Lower lobe of right lung (tissue), 2 donors: ENCODE data around the gene UGT1A8. TPM values are rescaled to one million over a fixed set of nuclear protein-coding genes. Genes with fewer than 3 reads are reported as not detected.
"Not testable (repeated sequence)": the region's sequence is repeated elsewhere in the genome, so short reads cannot be mapped to it uniquely, and the experiment has no call there.

ENCODE experiments used
- ATAC-seq, 2 donors: fragments of 200-7000 bp; cut with Tn5 transposase; one replicate each; pipeline ENCODE4 v1.9.1; 2020 to 2022; ENCODE audit warnings: mild to moderate bottlenecking in 2 of 2, moderate library complexity in 2 of 2
- DNase-seq: peaks from one replicate; pipeline ENCODE4 v3.0.0-alpha.2; 2020
- H3K27ac ChIP-seq: fragments of 200-600 bp; one replicate; pipeline ENCODE4 v1.8.0; 2022
- H3K27me3 ChIP-seq: fragments of 200-600 bp; one replicate; pipeline ENCODE4 v1.8.0; 2022; ENCODE audit warnings: low read depth
- H3K36me3 ChIP-seq: fragments of 200-600 bp; one replicate; pipeline ENCODE4 v1.8.0; 2022; ENCODE audit warnings: mild to moderate bottlenecking
- H3K4me1 ChIP-seq: fragments of 200-600 bp; one replicate; pipeline ENCODE4 v1.8.0; 2022
- H3K4me3 ChIP-seq: fragments of 200-600 bp; one replicate; pipeline ENCODE4 v1.8.0; 2022; ENCODE audit warnings: mild to moderate bottlenecking
- H3K9me3 ChIP-seq: fragments of 200-600 bp; one replicate; pipeline ENCODE4 v1.8.0; 2022
- CTCF ChIP-seq: fragments of 200-600 bp; IDR thresholded peaks from one replicate; pipeline ENCODE4 v1.8.0; 2022; ENCODE audit warnings: antibody characterized with exemption, mild to moderate bottlenecking
- intact Hi-C: fragments of 100-400 bp; cut with DNase I; formaldehyde crosslinking; loops from one replicate; pipeline ENCODE4 v1.11.0; 2022
- long read RNA-seq: library from polyadenylated mRNA; unstranded; transcript quantifications from one replicate; pipeline ENCODE4 v2.0.0, GENCODE V29; 2021
- total RNA-seq: library from RNA; stranded (reverse); fragmentation: NEBNext Ultra II Directional; extraction: Animal tissue kit (Norgen Biotek cat#: 25700); gene quantifications from one replicate; pipeline ENCODE4 v1.2.1, GENCODE V29; 2021
- donor health status: DM: no; HTN: yes; CAD: no; lungs with severe emphysema.

The UGT1A8 gene
- not detected for total RNA-seq
- long read RNA-seq, result 0 reads

GRCh38 chr2:233617476-233617875 is at the start of gene UGT1A8:
TSS of gene UGT1A8 (plus strand) at chr2:233617633. CDS start at chr2:233617708, 75 bp downstream.
- H3K27ac ChIP-seq, H3K4me3 ChIP-seq, intact Hi-C loops, H3K27me3 ChIP-seq, H3K36me3 ChIP-seq, ATAC-seq, DNase-seq, H3K9me3 ChIP-seq, H3K4me1 ChIP-seq: not testable (repeated sequence)

DNA sequence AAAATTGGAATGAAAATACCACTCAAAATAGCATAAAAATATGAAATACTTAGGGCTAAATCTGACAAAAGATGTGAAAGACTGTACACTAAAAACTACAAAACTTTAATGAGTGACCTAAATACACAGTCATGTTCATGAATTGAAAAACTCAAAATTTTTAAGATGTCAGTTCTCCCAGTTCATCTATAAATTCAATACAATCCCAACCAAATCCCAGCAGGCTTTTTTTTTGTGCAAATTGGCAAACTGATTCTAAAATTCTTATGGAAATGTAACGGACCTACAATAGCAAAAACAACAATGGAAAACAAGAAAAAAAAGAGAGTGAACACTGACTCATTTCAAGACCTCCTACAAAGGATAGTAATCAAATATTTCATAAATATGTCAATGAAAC is 46.4 kb upstream of the UGT1A8 start:
- no peak for TF ChIP-seq CTCF
- no peaks in the 10 kb centered on the region for H3K9me3 ChIP-seq
- no peaks in the 10 kb centered on the region for H3K36me3 ChIP-seq
- no peak for DNase-seq
- intact Hi-C loops, result no loop called here
- no peak overlapping the region for H3K4me3 ChIP-seq
- ATAC-seq, result no peak
- H3K4me1 ChIP-seq, result no peaks in the 10 kb centered on the region
- no peak overlapping the region for H3K27ac ChIP-seq
- no peaks in the 10 kb centered on the region for H3K27me3 ChIP-seq

DNA sequence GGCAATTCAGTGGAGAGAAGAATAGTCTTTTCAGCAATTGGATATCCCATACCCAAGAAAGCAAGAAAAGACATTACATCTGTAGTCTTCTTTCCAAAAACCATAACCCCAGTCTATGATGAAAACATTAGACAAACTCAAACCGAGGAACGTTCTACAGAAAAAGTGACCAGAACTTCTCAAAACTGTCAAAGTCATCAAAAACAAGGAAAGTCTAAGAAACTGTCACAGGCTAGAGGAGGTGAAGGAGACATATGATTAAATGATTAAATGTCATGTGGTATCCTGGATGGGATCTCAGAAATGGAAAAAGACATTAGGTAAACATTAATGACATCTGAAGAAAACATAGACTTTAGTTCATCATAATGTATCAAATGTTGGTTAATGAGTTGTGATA is 46.0 kb upstream of the UGT1A8 start:
- TF ChIP-seq CTCF, result no peak
- DNase-seq (no peak), ATAC-seq (no peak)

DNA sequence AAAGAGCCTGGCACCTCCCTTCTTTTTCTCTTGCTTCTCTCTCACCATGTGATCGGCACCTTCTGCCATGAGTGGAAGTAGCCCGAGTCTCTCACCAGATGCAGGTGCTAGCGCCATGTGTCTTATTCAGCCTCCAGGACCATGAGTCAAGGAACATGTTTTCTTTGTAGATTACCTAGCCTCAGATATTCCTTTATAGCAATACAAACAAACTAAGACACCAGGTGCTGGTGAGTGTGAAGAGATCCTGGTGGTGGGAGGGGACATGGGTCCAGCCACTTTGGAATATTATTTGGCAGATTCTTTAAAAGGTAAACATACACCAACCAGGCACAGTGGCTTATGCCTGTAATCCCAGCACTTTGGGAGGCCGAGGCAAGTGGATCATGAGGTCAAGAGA is 45.0 kb upstream of the UGT1A8 start:
- no peaks in the 10 kb centered on the region for H3K4me1 ChIP-seq
- ATAC-seq (no peak), DNase-seq (no peak)
- no peaks in the 10 kb centered on the region for H3K27me3 ChIP-seq
- H3K9me3 ChIP-seq, result no peaks in the 10 kb centered on the region
- no peak for TF ChIP-seq CTCF
- no peaks in the 10 kb centered on the region for H3K36me3 ChIP-seq
- no peak overlapping the region for H3K4me3 ChIP-seq
- intact Hi-C loops, result no loop called here
- no peak overlapping the region for H3K27ac ChIP-seq

More for the DNA sequence above, 46.0 kb upstream of the UGT1A8 start:
- H3K9me3 ChIP-seq, result no peaks in the 10 kb centered on the region
- H3K27me3 ChIP-seq, result no peaks in the 10 kb centered on the region
- H3K4me3 ChIP-seq, result no peak overlapping the region
- H3K36me3 ChIP-seq, result no peaks in the 10 kb centered on the region
- no peaks in the 10 kb centered on the region for H3K4me1 ChIP-seq
- intact Hi-C loops, result no loop called here
- no peak overlapping the region for H3K27ac ChIP-seq

DNA sequence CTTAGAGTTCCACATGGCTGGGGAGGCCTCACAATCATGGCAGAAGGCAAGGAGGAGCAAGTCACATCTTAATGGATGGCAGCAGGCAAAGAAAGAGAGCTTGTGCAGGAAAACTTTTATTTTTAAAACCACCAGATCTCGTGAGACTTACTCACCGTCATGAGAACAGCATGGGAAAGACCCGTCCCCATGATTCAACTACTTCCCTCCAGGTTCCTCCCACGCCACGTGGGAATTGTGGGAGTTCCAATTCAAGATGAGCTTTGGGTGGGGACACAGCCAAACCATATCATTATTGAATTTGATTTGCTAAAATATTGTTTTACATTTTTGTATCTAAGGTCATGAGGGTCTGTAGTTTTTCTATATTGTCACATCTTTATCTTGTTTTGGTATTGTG is 40.1 kb upstream of the UGT1A8 start:
- H3K36me3 ChIP-seq, H3K9me3 ChIP-seq, H3K4me1 ChIP-seq, ATAC-seq, intact Hi-C loops, H3K27me3 ChIP-seq, DNase-seq, H3K4me3 ChIP-seq, H3K27ac ChIP-seq: not testable (repeated sequence)

DNA sequence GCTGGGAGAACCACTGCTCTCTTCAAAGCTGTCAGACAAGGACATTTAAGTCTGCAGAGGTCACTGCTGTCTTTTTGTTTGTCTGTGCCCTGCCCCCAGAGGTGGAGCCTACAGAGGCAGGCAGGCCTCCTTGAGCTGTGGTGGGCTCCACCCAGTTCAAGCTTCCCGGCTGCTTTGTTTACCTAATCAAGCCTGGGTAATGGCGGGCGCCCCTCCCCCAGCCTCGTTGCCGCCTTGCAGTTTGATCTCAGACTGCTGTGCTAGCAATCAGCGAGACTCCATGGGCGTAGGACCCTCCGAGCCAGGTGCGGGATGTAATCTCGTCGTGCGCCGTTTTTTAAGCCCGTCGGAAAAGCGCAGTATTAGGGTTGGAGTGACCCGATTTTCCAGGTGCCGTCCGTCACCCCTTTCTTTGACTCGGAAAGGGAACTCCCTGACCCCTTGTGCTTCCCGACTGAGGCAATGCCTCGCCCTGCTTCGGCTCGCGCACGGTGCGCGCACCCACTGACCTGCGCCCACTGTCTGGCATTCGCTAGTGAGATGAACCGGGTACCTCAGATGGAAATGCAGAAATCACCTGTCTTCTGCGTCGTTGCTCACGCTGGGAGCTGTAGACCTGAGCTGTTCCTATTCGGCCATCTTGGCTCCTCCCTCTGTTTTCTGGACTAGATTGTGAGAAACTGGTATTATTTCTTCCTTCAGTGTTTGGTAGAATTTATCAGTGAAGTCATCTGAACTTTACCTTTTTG is 34.0 kb upstream of the UGT1A8 start:
- ATAC-seq, DNase-seq, H3K27me3 ChIP-seq, intact Hi-C loops, H3K36me3 ChIP-seq, H3K4me3 ChIP-seq, H3K27ac ChIP-seq, H3K4me1 ChIP-seq, H3K9me3 ChIP-seq: not testable (repeated sequence)

DNA sequence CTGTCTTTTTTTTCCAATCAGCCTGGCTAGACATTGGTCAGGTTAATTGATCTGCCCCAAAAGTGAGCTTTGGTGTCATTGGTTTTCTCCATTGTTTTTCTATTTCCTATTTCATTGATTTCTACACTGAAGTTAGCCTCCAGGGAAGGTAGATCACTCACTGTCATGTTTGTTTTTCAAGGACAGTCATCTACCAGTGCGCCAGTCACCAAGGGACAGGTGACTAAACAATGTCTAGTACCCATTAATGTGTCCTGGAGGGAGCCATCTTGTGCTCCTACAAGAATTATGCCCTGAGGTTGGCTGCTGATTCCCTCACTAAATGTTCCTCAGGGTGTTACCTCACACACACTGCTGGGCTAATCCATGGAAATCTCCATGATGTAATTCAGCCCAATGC is 33.2 kb upstream of the UGT1A8 start:
- H3K4me3 ChIP-seq, result no peak overlapping the region
- no peaks in the 10 kb centered on the region for H3K9me3 ChIP-seq
- intact Hi-C loops, result no loop called here
- no peak for ATAC-seq
- no peak overlapping the region for H3K27ac ChIP-seq
- H3K36me3 ChIP-seq, result no peaks in the 10 kb centered on the region
- H3K4me1 ChIP-seq, result no peaks in the 10 kb centered on the region
- no peak for TF ChIP-seq CTCF
- no peak for DNase-seq
- peaks cover 3% of the 10 kb centered on the region for H3K27me3 ChIP-seq
